Raji (cell line): ENCODE measurements around the gene FHL3.

Experiments
- POLR2A ChIP-seq: IDR thresholded peaks from 2 replicates; pipeline ENCODE4 v1.6.1; 2011; ENCODE audit warnings: low read depth, low read length, control low read depth; ENCODE audit not compliant: insufficient read depth

The FHL3 gene

GRCh38 chr1:38027201-38028104 is 22.1 kb upstream of the FHL3 start:
- no peak for TF ChIP-seq POLR2A

DNA sequence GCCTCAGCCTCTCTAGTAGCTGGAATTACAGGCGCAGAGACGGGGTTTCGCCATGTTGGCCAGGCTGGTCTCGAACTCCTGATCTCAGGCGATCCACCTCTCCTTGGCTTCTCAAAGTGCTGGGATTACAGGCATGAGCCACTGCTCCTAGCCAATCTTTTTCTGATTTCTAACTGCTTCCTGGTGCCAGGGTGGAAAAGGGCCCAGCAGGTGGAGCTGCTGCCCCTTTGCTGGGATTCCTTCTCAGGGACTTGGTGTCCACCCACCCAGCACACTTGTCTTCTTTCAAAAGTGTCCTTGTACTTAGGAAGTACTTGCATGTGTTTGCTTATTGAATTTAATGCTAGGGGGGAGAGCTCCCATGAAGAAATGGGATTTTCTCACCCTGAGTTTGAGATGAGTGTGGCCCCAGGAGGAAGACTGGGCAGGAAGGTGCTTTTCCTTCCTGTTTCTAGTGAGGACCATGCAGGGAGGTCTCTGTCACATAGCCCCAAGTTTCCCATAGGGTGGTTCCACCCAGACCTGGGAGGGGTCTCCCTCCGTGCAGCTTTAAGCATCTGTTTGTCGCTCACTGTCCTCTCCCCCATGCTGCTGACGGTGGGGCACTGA is 21.4 kb upstream of the FHL3 start:
- TF ChIP-seq POLR2A: no peak

- no peak for TF ChIP-seq POLR2A
Measured at GRCh38 chr1:38025664-38026063, 20.4 kb upstream of the FHL3 start.

DNA sequence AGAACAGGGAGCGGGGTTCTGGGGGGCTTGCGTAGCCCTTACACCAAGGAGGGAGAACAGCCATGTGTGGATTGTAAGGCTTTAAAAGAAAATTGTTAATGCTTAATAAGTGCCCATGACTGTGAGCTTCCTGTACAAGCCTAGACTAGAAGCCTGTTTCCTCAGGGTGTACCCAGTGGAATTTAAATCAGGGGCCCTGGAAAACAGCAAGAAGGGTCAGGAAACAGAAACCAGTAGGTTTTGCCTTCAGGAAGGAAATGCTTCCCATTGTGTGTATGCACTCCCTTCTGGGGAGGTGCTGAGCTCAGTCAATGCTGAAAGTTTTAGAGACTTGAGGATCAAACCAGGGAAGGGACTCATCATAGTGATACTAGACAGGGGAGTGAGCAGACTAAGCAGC is 19.9 kb upstream of the FHL3 start:
- TF ChIP-seq POLR2A: no peak

- TF ChIP-seq POLR2A: no peak
Measured at GRCh38 chr1:38022810-38023209, 17.5 kb upstream of the FHL3 start.

GRCh38 chr1:38021969-38022368 is 16.7 kb upstream of the FHL3 start:
- TF ChIP-seq POLR2A: no peak

- no peak for TF ChIP-seq POLR2A
Measured at GRCh38 chr1:38020396-38020795, 15.1 kb upstream of the FHL3 start.

DNA sequence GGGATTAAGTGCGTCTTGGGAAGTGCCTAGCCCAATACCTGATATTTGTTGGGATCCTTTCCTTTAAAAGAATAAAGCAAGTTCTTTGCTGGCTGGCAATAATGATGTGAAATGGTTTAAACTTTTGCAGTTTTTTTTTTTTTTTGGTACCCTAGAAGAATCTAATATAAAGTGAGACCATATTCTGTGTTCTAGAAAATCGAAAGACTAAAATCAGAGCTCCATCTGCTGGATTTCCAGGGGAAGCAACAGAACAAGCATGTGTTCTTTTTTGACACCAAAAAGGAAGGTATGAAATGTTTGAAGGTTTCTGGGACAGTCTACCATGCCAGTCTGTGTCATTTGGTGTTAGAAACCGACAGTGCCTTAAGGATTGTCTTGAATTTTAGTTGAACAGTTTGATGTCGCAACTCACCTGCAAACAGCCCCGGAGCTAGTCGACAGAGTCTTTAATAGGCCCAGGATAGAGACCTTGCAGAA is 13.6 kb upstream of the FHL3 start:
- no peak for TF ChIP-seq POLR2A

GRCh38 chr1:38015978-38016725 is 10.8 kb upstream of the FHL3 start:
- TF ChIP-seq POLR2A: no peak

GRCh38 chr1:38014724-38015424 is 9.6 kb upstream of the FHL3 start:
- no peak for TF ChIP-seq POLR2A

GRCh38 chr1:38014171-38014570 is 8.9 kb upstream of the FHL3 start:
- TF ChIP-seq POLR2A: no peak

DNA sequence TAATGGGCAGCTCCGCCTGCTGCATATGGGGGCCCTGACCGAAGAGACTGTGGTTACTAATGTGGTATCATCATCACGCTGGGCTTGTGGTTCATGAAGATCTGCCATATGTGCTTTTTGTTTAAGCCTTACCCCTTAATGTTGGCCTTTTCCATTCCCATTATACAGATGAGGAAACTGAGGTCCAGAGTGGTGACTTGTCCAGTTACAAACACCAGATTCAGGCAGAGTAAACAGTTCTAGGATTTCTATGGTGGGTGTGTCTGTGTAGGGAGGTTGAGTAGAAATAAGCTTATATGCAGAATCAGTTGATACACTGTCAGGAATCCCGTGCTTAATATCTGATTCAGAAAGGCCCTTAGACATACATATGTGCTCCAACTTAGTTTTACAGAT is 7.9 kb upstream of the FHL3 start:
- no peak for TF ChIP-seq POLR2A

DNA sequence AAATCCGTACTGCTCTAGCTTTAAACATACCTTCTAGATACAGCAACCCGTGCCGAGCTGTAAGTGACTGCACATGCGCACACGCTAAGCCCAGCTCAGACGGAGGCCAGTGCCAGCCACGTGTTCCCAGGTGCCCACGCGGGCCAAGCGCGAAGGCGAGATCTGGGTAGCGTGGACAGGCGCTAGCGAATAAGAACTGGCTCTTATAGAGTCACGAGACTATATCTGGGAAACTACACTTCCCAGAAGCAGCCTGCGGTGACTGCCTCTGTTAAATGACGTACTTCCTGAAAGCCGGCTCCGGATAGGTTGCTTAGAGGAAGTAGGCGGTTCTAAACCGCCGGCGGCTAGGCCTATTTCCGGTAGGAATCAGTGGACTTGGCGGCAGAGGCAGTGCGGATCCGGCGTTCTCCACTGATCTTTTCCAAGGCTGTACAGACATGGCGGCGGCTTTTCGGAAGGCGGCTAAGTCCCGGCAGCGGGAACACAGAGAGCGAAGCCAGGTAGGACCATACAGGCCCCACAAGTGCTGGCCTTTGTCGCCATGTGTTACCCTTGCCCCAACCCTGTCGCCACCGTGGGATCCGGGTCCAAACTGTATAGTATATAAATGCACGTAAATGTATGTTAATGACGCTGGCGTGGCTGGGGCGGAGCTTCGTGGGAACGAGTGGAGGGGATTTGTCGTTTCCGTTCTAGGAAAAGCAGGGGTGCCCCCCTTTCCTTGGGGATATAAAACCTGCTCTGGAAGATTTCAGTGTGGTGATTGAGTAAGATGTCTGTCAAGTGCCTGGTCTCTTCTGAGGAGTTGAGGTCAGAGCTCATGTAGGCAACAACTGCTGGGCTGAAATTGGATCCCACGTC is 7.3 kb upstream of the FHL3 start, which contains the start of gene UTP11:
Gene UTP11, plus strand, starts transcription at position 372 of the 864 bp plus-strand sequence. Its CDS starts 69 bp downstream, at position 441.
- TF ChIP-seq POLR2A: peak; percentile 84

DNA sequence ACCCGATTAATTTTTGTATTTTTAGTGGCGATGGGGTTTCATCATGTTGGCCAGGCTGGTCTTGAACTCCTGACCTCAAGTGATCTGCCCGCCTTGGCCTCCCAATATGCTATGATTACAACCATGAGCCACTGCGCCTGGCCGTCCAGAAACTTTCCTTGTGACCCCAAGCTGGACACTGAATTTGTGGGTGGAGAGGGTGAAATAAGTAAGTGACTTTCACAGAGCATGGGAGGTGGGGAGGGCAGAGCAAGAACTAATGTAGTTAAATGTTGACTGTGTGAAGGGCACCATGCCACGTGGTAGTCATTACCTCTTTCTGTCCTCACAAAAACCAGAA is 4.5 kb upstream of the FHL3 start:
- no peak for TF ChIP-seq POLR2A

DNA sequence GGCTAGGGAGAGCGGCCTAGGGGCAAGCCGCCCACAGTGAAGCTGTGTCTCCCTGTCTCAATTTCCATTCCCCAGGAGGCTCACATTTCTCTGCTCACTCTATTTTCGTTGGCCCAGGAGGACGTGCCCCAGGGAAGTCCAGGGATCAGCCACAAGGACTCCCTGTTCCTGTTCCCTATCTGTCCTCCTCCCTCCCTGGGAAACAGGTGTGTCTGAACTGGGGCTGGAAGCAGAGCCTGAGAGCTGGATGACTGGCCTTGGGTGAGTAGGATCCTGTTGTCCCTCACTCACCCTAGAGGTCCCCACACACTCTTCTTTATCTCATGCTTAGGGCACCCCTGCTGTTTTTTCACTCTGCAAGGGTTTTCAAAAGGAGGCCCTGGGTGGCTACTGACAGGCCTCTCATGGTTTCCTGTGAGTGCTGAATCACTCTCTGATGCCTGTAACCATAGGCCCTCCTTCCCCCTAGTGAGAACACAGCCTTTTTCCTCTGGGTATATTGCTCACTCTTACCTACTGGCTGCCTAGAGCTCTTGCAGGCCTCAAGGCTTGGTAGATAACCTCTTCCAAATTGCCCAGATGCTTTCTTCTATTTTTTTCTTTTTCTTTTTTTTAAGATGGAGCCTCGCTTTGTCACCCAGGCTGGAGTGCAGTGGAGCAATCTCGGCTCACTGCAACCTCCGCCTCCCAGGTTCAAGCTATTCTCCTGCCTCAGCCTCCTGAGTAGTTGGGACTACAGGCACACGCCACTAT is 4.0 kb upstream of the FHL3 start:
- TF ChIP-seq POLR2A: no peak
